GM21360 (cell line): ENCODE results near the gene CHST11.

ENCODE experiments used
- ATAC-seq: cut with Tn5 transposase; IDR thresholded peaks from one replicate; pipeline ENCODE4 v1.9.1; 2021; ENCODE audit warnings: mild to moderate bottlenecking, moderate library complexity; ENCODE audit not compliant: unreplicated experiment

Gene CHST11

GRCh38 chr12:104643093-104643818, 186.5 kb downstream of the CHST11 start:
- ATAC-seq, result no peak

GRCh38 chr12:104643819-104644669, 187.3 kb downstream of the CHST11 start:
- no peak for ATAC-seq

GRCh38 chr12:104648756-104649155, 192.0 kb downstream of the CHST11 start:
- ATAC-seq, result no peak

- ATAC-seq, result no peak
These were observed 192.6 kb downstream of the CHST11 start for GRCh38 chr12:104649217-104649824.

- no peak for ATAC-seq
These were observed 193.2 kb downstream of the CHST11 start for GRCh38 chr12:104649921-104650320.

- ATAC-seq, result no peak
These were observed 193.8 kb downstream of the CHST11 start for GRCh38 chr12:104650541-104650940.

GRCh38 chr12:104651811-104652210, 195.1 kb downstream of the CHST11 start:
- ATAC-seq, result no peak

- no peak for ATAC-seq
These were observed 195.6 kb downstream of the CHST11 start for GRCh38 chr12:104652358-104652757.

- ATAC-seq, result no peak
These were observed 196.2 kb downstream of the CHST11 start for GRCh38 chr12:104652910-104653309.

GRCh38 chr12:104653730-104654664, 197.2 kb downstream of the CHST11 start:
- ATAC-seq, result no peak

GRCh38 chr12:104654665-104655609, 198.2 kb downstream of the CHST11 start:
- ATAC-seq, result no peak

GRCh38 chr12:104656383-104656782, 199.6 kb downstream of the CHST11 start:
- no peak for ATAC-seq

GRCh38 chr12:104656921-104657320, 200.2 kb downstream of the CHST11 start:
- no peak for ATAC-seq

GRCh38 chr12:104657726-104658484, 201.2 kb downstream of the CHST11 start:
- ATAC-seq, result no peak

- no peak for ATAC-seq
These were observed 202.3 kb downstream of the CHST11 start for GRCh38 chr12:104659058-104659457.

GRCh38 chr12:104662203-104662602, 205.5 kb downstream of the CHST11 start:
- no peak for ATAC-seq

GRCh38 chr12:104662908-104663307, 206.2 kb downstream of the CHST11 start:
- no peak for ATAC-seq

GRCh38 chr12:104664351-104664750, 207.6 kb downstream of the CHST11 start:
- ATAC-seq, result no peak

GRCh38 chr12:104665296-104665695, 208.5 kb downstream of the CHST11 start:
- ATAC-seq, result no peak
